ENCODE measurements around the gene SET. TPM values are rescaled to one million over a fixed set of nuclear protein-coding genes. Genes with fewer than 3 reads are reported as not detected.

SET gene
- total RNA-seq, 1 donor from 2014 or later = 197 TPM

DNA sequence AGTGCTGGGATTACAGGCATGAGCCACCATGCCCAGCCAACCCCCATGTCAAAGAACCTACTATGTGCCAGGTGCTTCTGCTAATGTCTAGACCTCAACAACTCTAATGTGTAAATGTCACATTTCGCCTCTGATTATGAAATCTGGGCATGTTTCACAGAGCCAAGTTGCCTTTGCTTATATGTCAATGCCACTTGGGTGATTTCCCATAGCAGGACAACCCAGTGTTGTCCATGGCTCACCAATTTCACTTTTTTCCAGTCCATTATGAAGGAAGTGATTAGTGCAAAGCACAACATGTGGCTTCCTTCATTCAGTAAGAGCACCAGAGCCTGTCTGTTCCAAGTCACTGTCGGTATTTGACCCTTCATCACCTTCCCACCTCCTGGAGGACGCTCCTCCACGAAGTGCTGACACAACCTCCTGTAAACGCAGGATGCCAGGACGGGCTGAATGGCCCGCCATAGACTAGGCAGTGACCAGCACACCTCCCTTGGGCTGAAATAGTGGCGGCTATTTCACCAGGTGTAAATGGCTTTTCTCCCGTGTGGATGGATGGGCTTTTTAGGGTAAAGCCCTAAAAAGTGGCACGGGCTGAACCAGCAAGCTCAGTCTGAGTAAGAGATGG lies 12.3 kb downstream of the SET start:
- Histone ChIP-seq H3K4me3 (no peak overlapping the region), H3K36me3 (peaks cover 9% of the 10 kb centered on the region), H3K27me3 (ENCODE audit: low read depth) (no peaks in the 10 kb centered on the region), H3K9me3 (no peaks in the 10 kb centered on the region), H3K4me1 (peaks cover 12% of the 10 kb centered on the region), H3K27ac (no peak overlapping the region)
- peak; percentile 30 for DNase-seq
- ATAC-seq = no peak
- intact Hi-C loops (cut with DNase I) = no loop called here
- TF ChIP-seq, protein P1, sequence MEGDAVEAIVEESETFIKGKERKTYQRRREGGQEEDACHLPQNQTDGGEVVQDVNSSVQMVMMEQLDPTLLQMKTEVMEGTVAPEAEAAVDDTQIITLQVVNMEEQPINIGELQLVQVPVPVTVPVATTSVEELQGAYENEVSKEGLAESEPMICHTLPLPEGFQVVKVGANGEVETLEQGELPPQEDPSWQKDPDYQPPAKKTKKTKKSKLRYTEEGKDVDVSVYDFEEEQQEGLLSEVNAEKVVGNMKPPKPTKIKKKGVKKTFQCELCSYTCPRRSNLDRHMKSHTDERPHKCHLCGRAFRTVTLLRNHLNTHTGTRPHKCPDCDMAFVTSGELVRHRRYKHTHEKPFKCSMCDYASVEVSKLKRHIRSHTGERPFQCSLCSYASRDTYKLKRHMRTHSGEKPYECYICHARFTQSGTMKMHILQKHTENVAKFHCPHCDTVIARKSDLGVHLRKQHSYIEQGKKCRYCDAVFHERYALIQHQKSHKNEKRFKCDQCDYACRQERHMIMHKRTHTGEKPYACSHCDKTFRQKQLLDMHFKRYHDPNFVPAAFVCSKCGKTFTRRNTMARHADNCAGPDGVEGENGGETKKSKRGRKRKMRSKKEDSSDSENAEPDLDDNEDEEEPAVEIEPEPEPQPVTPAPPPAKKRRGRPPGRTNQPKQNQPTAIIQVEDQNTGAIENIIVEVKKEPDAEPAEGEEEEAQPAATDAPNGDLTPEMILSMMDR (IDR thresholded peaks at IDR 0.05) = no peak

DNA sequence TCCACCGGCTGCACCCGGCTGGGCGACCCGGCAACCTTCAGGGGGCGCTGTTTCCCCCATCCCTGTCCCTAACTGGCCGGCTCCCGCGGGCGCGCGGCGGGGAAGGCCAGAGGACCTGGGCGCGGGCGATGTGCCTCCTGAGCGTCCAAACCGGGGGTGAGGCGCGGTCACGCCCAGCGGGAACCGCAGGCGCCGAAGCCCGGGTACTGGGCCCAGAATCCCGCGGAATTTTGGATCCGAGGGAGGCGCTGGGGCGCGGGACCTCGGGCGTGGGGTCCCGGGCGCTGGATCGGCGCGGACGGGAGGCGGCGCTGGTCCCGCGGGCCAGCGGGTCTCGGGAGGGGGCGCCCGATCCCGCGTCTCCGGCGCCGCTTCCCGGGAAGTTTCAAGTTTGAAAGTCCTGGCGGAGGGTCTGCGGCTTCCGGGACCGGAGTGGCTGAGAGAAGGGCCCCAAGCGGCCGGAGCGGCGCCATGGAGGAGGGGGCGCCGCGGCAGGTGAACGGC lies 13.5 kb downstream of the SET start, which contains the start of gene PKN3:
PKN3 (plus strand) TSS at position 59 of the 504 bp plus-strand sequence; CDS start at position 472, 413 bp downstream.
- peak; percentile 92 for DNase-seq
- Histone ChIP-seq H3K36me3 (peaks cover 9% of the 10 kb centered on the region), H3K27ac (peak within 1 kb of the TSS; percentile 83), H3K9me3 (no peaks in the 10 kb centered on the region), H3K27me3 (ENCODE audit: low read depth) (no peaks in the 10 kb centered on the region), H3K4me3 (peak within 1 kb of the TSS; percentile 79), H3K4me1 (peaks cover 12% of the 10 kb centered on the region)
- peak; percentile 94 for ATAC-seq
- TF ChIP-seq, protein P1 (IDR thresholded peaks at IDR 0.05) = peak; percentile 87
- intact Hi-C loops (cut with DNase I) = no loop called here

DNA sequence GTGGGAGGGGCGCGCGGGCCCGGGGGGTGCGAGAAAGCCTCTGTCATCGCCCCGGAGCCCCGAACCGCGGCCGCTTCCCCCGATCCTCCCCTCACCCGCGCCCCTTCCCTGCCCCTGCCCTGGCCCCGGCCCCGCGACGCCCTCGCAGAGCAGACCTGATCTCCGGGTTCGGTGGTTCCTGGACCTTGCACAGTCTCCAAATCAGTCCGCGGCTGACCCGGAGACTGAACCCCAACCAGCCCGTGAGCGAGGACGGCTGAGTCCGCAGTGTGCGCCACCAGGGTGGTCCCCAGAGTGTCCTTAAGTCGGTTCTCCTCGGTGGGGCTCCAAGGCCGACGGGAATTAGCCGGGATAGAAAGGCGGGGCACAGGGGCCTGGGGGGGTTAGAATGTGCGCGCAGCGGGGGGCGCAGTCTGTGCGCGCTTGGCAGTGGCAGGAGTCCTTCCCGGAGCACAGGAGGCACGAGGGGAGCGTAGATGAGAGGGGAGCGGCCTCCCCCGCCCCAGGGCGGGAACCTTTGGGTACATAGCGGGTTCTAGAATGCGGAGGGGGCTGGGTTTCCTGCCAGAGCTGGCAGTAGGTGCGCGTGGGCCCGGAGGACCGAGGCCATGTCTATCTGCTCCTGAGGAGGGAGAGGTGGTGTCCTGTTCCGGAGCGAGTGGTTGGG lies 14.1 kb downstream of the SET start:
- TF ChIP-seq, protein P1 (IDR thresholded peaks at IDR 0.05) = no peak
- peak overlapping the region; percentile 79 for H3K4me3 ChIP-seq
- intact Hi-C loops (cut with DNase I) = no loop called here
- peaks cover 12% of the 10 kb centered on the region for H3K4me1 ChIP-seq
- peak; percentile 51 to 54 for ATAC-seq
- H3K27ac ChIP-seq = peak overlapping the region; percentile 83
- DNase-seq = peak; percentile 61
- H3K36me3 ChIP-seq = peaks cover 12% of the 10 kb centered on the region
- H3K27me3 ChIP-seq (ENCODE audit: low read depth) = no peaks in the 10 kb centered on the region
- H3K9me3 ChIP-seq = no peaks in the 10 kb centered on the region

DNA sequence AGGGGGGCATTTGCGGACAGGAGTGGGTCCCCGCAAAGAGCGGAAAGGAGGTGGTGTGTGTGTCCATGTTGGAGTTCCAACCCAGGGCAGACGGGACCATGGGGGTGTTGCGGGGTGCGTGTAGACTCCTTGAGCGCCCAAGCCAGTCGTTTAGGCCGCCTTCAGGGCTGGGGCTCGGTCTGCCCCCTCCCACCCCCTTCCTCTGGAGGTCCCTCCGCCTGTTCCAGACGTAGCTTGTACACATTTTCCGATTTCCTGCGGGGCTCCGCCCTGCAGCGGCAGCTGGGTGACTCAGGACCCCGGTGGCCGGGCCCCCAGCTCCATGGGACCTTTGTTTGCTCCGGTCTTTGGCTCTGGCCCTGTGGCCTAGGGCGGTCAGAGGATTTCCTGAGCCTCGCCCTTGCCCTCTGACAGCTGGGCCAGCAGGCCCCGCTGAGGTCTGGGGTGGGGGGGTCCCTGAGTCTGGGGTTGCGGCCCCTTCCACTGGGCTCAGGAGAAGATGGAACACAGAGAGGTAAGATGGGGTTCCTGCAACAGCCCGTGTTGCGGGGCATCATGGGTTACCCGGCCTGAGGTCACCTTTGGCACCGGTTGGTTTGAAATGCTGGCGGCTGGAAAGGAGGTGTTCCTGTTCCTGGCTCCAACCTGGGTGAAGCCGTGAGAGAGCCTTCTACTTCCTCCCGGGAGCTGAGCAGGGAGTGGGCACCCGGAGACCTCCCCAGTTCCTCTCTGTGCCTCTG lies 14.8 kb downstream of the SET start:
- Histone ChIP-seq H3K4me3 (peak overlapping the region; percentile 79), H3K27ac (peak overlapping the region; percentile 83), H3K4me1 (peaks cover 12% of the 10 kb centered on the region), H3K36me3 (peaks cover 12% of the 10 kb centered on the region), H3K9me3 (no peaks in the 10 kb centered on the region), H3K27me3 (ENCODE audit: low read depth) (no peaks in the 10 kb centered on the region)
- intact Hi-C loops (cut with DNase I) = no loop called here
- peak; percentile 58 for DNase-seq
- TF ChIP-seq, protein P1 (IDR thresholded peaks at IDR 0.05) = no peak
- peak; percentile 1 to 16 for ATAC-seq

DNA sequence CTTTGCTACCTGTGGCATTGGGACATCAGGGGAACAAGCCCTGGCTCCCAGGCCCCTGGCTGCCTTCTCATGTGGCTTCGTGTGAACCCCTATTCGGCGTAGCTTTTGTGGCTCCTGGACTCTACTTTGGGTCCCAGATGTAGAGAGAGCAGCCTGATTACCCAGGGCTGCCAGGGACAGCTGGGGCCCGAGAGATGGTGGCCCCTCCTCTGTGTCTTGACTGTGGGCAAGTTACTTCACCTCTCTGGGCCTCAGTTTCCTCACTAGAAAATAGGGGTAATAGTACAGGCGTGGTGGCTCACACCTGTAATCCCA lies 15.3 kb downstream of the SET start:
- Histone ChIP-seq H3K27me3 (ENCODE audit: low read depth) (no peaks in the 10 kb centered on the region), H3K36me3 (peaks cover 12% of the 10 kb centered on the region), H3K4me1 (peaks cover 12% of the 10 kb centered on the region), H3K4me3 (peak overlapping the region; percentile 79), H3K9me3 (no peaks in the 10 kb centered on the region), H3K27ac (peak overlapping the region; percentile 83)
- TF ChIP-seq, protein P1 (IDR thresholded peaks at IDR 0.05) = no peak
- intact Hi-C loops (cut with DNase I) = no loop called here
- ATAC-seq = no peak
- no peak for DNase-seq

All from lower lobe of right lung (tissue), 2 donors.